ENCODE data around the gene HSD17B4.
A peak's percentile ranks its signal among the peaks of the same experiment; 100 is the strongest.
"Not testable (repeated sequence)": the region's sequence is repeated elsewhere in the genome, so short reads cannot be mapped to it uniquely, and the experiment has no call there.

The HSD17B4 gene

DNA sequence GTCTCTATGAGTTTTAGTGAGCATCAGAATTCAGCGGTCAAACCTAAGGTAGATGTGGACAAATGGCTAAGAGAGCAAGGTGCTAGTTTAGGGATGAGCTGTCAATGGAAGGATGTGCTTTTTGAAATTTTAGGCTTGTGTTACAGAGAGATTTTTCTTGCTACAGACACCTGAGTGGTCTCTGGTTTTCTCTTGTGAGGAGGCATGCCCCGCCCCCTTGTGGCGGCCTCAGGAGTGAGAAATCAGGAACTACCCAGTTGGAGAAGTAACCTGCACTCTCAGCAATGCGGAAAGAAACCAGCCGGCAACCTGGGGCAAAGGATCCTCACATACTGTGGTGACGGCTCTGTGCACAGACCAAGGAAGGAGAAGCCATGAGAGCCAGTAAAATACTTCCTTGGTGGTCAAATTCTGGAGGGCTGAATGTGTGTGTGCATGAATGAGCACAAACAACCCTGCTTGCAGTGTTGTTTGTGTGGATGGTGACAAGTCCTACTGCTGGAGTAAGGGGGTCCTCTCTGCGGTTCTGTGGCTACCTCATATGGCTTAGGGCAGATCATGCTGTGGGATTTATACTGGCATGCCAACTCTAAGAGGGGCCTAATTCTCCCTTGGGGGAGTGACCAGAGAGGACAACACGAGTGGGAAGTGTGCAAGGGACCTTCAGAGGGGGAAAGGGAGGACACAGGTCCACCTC, 16.7 kb upstream of the HSD17B4 start:
- no peak for DNase-seq (ENCODE audit: low read depth, low spot score)

DNA sequence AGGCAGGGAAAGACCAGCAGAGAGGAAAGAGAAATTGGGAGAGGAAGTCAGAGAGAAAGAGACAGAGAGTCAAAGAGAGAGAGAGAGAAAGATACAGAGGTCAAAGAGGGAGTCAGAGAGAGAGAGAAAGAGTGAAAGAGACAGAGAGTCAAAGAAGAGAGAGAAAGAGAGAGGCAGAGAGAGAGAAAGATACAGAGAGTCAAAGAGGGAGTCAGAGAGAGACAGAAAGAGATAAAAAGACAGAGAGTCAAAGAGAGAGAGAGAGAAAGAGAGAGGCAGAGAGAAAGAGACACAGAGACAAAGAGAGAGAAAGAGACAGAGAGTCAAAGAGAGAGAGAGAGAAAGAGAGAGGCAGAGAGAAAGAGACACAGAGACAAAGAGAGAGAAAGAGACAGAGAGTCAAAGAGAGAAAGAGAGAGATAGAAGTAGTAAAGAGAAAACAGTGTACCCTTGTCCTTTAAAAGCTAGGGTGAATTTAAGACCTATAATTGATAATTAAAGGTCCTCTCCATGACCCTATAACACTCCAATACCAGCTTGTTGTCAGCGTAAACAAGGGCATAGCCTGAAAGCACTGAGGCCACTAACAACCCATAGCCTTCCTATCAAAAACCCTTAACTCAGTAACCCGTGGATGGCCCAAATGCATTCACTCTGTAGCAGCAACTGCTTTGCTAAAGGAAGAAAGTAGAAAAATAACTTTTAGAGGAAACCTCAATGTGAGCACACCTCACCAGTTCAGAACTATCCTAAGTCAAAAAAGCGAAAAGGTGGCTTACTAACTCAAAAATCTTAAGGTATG, 14.3 kb upstream of the HSD17B4 start:
- DNase-seq (ENCODE audit: low read depth, low spot score), result not testable (repeated sequence)

DNA sequence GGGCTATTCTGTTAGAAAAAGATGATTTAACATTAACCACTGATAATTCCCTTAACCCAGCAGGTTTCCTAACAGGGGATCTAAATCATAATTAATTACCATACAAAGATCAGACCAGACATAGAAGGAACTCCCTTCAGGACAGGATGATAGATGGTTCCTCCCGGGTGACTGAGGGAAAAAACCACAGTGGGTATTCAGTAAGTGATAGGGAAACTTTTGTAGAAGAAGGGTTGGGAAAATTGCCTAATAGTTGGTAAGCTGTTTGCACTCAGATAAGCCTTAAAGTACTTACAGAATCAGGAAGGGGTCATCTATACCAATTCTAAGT, 13.7 kb upstream of the HSD17B4 start:
- not testable (repeated sequence) for DNase-seq (ENCODE audit: low read depth, low spot score)

DNA sequence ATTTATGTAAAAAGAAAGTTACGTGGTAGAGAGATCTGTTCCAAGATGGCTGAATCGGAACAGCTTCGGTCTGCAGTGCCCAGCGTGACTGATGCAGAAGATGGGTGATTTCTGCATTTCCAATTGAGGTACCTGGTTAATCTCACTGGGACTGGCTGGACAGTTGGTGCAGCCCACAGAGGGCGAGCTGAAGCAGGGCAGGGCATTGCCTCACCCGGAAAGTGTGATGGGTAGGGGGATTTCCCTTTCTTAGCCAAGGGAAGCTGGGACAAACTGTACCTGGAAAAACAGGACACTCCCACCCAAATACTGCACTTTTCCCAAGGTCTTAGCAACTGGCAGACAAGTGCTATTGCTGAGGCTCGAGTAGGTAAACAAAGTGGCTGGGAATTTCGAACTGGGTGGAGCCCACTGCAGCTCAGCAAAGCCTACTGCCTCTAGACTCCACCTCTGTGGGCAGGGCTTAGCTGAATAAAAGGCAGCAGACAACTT, 13.1 kb upstream of the HSD17B4 start:
- no peak for DNase-seq (ENCODE audit: low read depth, low spot score)

DNA sequence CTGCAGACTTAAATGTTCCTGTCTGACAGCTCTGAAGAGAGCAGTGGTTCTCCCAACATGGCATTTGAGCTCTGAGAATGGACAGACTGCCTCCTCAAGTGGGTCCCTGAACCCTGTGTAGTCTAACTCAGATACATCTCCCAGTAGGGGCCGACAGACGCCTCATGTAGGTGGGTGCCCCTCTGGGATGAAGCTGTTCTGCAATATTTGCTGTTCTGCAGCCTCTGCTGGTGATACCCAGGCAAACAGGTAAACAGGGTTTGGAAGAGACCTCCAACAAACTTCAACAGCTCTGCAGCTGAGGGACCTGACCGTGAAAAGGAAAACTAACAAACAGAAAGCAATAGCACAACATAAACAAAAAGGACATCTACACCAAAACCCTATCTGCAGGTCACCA, 12.7 kb upstream of the HSD17B4 start:
- DNase-seq (ENCODE audit: low read depth, low spot score), result not testable (repeated sequence)

DNA sequence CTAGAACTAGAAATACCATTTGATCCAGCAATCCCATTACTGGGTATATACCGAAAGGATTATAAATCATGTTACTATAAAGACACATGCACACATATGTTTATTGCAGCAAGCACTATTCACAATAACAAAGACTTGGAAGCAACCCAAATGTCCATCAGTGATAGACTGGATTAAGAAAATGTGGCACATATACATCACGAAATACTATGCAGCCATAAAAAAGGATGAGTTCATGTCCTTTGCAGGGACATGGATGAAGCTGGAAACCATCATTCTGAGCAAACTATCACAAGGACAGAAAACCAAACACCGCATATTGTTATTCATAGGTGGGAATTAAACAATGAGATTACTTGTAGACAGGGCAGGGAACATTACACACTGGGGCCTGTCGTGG, 7.7 kb upstream of the HSD17B4 start:
- DNase-seq (ENCODE audit: low read depth, low spot score), result not testable (repeated sequence)

DNA sequence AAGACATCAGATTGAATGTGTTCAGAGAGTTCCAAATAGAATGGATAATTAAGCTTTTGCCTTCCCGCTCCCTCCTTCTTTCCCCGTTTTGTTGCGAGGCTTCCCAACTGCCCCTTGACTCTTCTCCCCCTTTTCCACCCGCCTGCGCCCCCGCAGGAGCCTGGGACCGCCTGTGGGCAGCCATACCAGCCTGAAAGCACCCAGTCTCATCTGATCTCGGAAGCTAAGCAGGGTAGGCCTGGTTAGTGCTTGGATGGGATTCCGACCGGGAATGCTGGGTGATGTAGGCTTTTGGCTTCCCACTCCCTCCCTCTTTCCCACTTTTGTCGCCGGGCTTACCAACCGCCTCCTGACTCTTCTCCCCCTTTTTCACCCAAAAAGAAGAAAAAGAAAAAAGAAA, 6.8 kb upstream of the HSD17B4 start:
- DNase-seq (ENCODE audit: low read depth, low spot score), result no peak

DNA sequence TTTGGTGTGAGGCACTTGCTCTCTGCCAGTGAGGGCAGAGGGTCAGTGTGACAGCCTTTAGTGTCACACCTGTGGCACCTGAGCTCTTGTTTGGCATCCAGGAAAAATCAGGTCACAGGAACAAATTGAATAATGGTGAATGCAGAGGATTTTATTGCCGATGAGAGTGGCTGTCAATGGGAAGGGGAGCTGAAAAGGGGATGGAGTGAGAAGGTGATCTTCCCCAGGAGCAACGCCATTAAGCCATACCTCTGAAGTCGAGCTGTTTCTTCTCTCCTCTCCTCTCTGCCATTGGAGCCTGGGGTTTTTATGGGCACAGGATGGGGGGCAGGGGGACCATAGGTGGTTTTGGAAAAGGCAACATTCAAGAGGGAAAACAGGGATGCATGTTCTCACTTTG, 2.4 kb upstream of the HSD17B4 start:
- no peak for DNase-seq (ENCODE audit: low read depth, low spot score)

DNA sequence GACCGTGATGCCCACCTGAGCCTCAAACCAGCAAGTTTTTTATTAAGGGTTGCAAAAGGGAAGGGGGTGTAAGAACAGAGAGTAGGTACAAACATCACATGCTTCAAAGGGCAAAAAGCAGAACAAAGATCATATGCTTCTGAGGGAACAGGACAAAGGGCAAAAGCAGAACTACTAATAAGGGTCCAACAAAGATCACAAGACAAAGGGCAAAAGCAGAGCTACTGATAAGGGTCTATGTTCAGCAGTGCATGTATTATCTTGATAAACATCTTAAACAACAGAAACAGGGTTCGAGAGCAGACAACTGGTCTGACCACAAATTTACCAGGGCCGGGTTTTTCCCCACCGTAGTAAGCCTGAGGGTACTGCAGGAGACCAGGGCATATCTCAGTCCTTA, 1.7 kb upstream of the HSD17B4 start:
- not testable (repeated sequence) for DNase-seq (ENCODE audit: low read depth, low spot score)

DNA sequence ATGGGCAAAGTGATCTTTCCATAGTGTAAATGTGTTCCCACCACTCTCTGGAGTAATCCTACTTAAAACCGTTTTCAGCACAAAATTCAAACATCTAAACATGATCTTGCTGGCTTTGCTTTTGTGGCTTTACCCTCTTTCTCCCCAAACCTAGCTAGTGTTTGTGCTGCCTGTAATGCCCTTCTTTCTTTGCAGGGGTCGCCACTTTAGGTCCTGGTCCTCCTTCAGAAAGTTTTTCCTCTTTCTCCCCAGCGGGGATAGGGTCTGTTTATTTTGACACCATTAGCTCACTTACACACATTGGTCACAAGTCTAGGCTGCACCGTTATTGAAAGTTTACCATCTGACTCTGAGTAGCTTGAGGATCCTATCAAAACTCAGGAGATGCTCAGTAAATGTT, 736 bp upstream of the HSD17B4 start:
- no peak for DNase-seq (ENCODE audit: low read depth, low spot score)

DNA sequence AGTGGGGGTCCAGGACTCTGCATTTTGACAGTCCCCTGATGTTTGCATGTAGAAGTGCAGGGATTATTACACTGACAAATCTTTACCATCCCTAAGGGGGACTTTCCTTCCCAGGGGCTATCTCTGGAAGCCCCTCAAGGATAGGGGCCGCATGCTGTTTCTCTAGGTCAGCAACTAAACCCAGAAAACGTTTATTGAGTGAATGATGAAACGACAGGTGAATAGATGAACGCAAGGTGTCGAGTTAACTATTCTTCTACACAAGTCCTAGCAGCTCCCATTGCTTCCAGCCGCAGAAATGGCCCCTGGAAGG, 281 bp upstream of the HSD17B4 start:
- DNase-seq (ENCODE audit: low read depth, low spot score), result no peak

DNA sequence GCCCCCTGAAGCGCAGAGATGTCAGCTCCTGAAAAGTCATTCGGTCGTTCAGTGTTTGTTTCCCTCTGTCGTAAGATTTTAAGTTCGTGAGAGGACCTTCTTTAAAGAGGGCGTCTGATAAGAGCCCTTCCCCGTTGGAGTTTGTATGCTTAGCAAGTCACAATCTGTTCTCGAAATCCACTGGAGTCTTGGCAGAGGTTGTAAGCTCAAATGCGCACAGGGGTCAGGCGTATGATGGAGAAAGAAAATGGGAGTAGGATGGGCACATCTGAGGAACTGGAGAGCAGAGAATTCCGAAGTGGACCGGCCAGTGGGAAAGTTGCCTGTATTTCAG, 710 bp downstream of the HSD17B4 start:
- no peak for DNase-seq (ENCODE audit: low read depth, low spot score)

DNA sequence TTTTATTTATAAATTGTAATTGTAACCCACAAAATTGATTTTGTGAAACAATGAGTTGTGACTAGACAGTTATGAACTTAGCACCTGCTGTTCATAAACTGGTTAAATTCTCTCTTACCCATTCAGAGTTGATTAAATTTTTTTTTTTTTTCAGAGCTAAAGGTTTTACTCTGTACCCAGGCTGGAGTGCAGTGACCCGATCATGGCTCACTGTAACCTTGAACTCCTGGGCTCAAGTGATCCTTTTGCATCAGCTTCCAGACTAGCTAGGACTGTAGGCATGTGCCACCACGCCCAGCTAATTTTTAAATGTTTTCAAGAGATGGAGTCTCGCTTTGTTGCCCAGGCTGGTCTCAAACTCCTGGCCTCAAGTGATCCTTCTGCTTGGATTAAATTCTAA, 1.9 kb downstream of the HSD17B4 start:
- DNase-seq (ENCODE audit: low read depth, low spot score), result no peak

DNA sequence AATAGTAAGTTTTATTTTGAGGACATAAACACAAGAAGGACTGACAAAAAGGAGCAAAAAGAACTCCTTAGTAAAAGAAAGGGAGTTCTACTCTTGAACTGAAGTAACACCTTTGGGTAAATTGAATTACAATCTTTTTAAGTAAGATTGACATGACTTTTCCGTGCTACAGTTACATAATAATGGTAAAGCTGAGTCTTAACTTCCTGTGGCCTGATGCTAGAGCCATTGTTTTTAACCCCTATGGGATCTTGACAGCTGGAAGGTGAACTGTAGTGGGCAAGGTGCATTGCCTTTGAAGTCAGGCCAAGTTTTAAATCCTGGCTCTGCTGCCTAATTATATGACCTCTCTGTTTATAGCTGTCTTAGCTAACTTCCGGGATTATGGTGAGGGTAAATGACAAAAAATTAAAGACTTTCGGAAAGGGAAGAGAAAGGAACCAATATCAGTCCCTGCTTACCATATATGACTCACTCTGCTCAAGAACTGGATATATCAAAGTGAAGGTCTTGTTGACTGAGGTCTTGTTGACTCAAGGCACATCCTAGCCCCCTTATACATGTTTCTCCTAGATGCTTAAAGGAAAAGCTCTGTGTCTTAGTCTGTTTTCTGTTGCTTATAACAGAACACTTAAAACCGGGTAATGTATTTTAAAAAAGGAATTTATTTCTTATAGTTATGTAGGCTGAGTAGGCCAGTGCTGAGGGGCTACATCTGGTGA, 6.8 kb downstream of the HSD17B4 start:
- DNase-seq (ENCODE audit: low read depth, low spot score), result no peak

DNA sequence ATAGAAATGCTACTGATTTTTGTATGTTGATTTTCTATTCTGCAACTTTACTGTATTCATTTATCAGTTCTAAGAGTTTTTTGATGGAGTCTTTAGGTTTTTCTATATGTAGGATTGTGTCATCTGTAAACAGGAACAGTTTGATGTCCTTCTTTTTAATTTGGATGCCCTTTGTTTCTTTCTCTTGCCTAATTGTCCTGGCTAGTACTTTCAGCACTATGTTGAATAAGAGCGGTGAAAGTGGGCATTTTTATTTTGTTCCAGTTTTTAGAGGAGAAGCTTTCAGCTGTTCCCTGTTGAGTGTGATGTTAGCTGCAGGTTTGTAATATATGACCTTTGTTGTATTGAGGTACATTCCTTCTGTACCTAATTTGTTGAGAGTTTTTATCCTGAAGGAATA, 13.3 kb downstream of the HSD17B4 start:
- DNase-seq (ENCODE audit: low read depth, low spot score), result no peak

DNA sequence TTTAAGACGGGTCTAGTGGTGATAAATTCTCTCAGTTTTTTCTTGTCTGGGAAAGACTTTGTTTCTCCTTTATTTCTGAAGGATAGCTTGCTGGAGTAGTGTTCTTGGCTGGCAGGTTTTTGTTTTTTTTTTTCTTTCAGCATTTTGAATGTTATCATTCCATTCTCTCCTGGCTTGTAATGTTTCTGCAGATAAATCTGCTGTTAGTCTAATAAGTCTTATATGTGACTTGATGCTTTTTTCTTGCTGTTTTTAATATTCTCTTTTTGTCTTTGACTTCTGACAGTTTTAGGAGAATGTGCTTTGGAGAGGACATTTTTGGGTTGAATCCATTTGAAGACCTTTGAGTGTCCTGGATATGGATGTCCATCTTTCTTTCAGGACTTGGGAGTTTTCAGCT, 16.0 kb downstream of the HSD17B4 start:
- no peak for DNase-seq (ENCODE audit: low read depth, low spot score)

DNA sequence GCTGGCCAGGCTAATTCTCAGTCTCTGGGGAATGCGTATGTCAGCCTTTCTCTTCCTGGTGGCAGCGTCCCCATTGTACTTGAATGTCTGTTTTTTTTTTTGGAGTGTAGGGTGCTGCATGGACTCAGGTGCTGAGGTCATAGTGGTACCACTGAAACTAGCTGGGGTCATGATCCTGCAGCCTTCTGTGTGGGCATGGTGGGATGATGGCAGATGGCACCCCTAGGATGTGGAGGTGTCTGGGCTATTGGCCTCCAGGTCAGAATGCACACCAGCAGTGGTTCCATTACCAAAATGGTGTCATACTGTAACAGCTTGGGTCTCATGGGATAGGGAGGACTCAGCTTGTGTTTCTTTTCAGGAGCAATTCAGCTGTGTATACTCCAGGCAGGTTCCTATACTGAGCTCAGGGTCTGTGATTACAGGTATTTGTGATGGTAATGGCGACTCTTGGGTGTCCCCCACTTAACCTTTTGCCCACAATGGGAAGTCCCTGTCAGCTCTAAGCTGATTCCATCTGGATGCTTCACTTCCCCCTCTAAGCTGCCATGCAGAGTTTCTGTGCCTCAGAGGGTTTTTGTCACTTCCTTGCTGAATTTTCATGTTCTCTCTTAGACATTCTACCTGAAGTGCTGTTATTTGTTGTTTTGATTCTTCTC, 17.9 kb downstream of the HSD17B4 start:
- no peak for DNase-seq (ENCODE audit: low read depth, low spot score)

DNA sequence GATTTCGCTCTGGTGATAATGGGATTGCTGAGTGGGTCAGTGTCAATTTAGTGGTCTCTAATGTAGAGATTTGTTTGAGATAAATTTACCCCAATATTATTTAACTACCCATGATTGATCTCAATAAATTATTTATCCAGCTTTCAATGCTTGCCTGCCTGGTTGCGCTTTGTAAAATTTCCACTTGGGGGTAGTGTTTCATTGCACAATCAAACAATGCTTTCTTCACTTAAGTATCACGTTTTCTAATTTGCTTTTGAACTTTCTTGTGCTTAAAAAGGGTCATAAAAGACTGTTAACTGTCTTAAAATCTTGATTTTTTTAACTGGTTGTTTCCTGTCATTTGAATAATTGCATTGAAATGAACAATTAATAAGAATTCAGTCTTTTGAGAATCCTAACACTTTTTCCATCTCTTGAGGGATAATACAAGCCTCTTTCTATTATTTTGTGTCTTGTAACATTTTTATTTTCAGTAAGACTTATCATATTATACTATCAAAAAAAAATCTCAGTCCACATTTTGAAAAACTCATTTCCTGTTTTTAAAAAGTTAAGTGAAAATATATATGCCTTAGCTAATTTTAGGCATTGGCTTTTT, 18.7 kb downstream of the HSD17B4 start:
- DNase-seq (ENCODE audit: low read depth, low spot score), result peak; percentile 39

DNA sequence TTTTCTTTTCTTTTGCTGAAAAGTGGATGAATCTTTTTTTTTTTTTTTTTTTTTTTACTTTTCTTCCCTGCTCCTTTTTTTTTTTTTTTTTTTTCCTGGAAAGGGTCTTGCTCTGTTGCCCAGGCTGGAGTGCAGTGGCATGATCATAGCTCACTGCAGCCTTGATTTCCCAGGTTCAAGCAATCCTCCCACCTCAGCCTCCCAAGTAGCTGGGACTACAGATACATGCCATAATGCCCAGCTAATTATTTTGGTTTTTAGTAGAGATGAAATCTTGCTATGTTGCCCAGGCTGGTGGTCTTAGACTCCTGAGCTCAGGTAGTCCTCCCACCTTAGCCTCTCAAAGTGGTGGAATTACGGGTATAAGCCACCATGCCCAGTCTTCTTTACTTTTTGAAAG, 20.9 kb downstream of the HSD17B4 start:
- DNase-seq (ENCODE audit: low read depth, low spot score), result no peak

DNA sequence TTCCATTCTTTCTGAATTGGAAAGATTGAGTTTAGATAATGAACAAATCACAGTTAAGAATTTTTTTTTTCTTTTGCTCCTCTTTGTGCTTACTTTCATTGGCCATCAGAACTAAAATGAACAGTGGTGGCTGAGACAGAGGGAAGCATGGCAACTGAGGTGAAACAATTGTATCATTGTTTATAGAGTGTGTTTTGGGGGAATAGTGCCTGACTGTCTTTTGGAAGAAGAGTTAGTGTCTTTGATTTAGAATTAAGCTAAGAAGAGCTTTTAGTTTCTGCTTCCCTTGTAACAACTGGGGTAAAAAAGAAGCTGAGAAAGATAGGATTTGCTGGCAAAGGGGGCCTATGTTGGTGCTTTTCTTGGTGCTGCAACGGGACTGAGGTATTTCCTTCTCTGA, 24.0 kb downstream of the HSD17B4 start:
- DNase-seq (ENCODE audit: low read depth, low spot score), result no peak

DNA sequence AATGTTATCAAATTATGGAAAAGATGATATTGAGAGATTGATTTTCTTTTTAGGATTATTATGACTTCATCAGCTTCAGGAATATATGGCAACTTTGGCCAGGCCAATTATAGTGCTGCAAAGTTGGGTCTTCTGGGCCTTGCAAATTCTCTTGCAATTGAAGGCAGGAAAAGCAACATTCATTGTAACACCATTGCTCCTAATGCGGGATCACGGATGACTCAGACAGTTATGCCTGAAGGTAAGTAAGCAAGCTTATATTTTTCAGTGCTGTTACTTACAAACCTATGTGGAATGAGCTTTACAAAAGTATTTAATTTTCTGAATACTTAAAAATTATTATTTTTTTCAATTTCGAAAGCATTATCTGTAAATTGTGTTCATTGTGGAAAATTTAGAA, 26.5 kb downstream of the HSD17B4 start:
- no peak for DNase-seq (ENCODE audit: low read depth, low spot score)

DNA sequence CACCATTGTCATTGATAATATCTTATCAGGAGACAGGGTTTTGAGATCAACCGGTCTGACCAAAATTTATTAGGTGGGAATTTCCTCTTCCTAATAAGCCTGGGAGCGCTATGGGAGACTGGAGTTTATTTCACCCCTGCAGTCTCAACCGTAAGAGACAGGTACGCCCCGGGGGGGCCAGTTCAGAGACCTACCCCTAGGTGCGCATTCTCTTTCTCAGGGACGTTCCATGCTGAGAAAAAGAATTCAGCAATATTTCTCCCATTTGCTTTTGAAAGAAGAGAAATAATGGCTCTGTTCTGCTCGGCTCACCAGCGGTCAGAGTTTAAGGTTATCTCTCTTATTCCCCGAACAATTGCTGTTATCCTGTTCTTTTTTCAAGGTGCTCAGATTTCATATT, 28.3 kb downstream of the HSD17B4 start:
- DNase-seq (ENCODE audit: low read depth, low spot score), result not testable (repeated sequence)

Measured in smooth muscle cell of the brain vasculature (primary cell).